ENCODE results near the gene ADGRG3. TPM values are rescaled to one million over a fixed set of nuclear protein-coding genes. Genes with fewer than 3 reads are reported as not detected.

The ADGRG3 gene
- total and polyA plus RNA-seq, 2 of the 8 experiments (the other 6 are each of a cell fraction or from before 2014, with no cell fraction given) = 0.28 to 0.98 TPM

DNA sequence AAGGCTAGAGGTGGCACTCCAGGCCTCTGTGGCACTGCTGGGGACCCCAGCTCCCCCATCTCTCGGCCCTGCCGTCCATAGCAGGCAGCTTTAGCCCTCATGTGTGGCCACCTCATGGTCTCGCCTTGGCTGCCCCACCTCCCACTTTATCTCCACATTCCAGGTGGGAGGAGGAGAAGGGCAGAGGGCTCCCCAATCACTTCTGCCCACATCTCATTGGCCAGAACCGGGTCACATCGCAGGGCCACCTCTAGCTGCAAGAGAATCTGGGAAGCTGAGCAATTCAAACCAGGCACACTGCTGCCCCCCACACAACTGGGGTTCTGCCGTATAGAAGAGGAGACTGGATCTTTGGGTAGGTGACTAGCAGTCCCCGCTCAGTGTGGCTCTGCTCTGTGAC is 28.1 kb downstream of the ADGRG3 start (continued):
- TF ChIP-seq, protein P1, sequence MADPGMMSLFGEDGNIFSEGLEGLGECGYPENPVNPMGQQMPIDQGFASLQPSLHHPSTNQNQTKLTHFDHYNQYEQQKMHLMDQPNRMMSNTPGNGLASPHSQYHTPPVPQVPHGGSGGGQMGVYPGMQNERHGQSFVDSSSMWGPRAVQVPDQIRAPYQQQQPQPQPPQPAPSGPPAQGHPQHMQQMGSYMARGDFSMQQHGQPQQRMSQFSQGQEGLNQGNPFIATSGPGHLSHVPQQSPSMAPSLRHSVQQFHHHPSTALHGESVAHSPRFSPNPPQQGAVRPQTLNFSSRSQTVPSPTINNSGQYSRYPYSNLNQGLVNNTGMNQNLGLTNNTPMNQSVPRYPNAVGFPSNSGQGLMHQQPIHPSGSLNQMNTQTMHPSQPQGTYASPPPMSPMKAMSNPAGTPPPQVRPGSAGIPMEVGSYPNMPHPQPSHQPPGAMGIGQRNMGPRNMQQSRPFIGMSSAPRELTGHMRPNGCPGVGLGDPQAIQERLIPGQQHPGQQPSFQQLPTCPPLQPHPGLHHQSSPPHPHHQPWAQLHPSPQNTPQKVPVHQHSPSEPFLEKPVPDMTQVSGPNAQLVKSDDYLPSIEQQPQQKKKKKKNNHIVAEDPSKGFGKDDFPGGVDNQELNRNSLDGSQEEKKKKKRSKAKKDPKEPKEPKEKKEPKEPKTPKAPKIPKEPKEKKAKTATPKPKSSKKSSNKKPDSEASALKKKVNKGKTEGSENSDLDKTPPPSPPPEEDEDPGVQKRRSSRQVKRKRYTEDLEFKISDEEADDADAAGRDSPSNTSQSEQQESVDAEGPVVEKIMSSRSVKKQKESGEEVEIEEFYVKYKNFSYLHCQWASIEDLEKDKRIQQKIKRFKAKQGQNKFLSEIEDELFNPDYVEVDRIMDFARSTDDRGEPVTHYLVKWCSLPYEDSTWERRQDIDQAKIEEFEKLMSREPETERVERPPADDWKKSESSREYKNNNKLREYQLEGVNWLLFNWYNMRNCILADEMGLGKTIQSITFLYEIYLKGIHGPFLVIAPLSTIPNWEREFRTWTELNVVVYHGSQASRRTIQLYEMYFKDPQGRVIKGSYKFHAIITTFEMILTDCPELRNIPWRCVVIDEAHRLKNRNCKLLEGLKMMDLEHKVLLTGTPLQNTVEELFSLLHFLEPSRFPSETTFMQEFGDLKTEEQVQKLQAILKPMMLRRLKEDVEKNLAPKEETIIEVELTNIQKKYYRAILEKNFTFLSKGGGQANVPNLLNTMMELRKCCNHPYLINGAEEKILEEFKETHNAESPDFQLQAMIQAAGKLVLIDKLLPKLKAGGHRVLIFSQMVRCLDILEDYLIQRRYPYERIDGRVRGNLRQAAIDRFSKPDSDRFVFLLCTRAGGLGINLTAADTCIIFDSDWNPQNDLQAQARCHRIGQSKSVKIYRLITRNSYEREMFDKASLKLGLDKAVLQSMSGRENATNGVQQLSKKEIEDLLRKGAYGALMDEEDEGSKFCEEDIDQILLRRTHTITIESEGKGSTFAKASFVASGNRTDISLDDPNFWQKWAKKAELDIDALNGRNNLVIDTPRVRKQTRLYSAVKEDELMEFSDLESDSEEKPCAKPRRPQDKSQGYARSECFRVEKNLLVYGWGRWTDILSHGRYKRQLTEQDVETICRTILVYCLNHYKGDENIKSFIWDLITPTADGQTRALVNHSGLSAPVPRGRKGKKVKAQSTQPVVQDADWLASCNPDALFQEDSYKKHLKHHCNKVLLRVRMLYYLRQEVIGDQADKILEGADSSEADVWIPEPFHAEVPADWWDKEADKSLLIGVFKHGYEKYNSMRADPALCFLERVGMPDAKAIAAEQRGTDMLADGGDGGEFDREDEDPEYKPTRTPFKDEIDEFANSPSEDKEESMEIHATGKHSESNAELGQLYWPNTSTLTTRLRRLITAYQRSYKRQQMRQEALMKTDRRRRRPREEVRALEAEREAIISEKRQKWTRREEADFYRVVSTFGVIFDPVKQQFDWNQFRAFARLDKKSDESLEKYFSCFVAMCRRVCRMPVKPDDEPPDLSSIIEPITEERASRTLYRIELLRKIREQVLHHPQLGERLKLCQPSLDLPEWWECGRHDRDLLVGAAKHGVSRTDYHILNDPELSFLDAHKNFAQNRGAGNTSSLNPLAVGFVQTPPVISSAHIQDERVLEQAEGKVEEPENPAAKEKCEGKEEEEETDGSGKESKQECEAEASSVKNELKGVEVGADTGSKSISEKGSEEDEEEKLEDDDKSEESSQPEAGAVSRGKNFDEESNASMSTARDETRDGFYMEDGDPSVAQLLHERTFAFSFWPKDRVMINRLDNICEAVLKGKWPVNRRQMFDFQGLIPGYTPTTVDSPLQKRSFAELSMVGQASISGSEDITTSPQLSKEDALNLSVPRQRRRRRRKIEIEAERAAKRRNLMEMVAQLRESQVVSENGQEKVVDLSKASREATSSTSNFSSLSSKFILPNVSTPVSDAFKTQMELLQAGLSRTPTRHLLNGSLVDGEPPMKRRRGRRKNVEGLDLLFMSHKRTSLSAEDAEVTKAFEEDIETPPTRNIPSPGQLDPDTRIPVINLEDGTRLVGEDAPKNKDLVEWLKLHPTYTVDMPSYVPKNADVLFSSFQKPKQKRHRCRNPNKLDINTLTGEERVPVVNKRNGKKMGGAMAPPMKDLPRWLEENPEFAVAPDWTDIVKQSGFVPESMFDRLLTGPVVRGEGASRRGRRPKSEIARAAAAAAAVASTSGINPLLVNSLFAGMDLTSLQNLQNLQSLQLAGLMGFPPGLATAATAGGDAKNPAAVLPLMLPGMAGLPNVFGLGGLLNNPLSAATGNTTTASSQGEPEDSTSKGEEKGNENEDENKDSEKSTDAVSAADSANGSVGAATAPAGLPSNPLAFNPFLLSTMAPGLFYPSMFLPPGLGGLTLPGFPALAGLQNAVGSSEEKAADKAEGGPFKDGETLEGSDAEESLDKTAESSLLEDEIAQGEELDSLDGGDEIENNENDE (IDR thresholded peaks at IDR 0.05; ENCODE audit: insufficient replicate concordance, low read length) = no peak
- TF ChIP-seq TBP (IDR thresholded peaks at IDR 0.05; ENCODE audit: low read depth, low read length) (no peak), SAP30 (IDR thresholded peaks at IDR 0.05; ENCODE audit: insufficient read depth, insufficient replicate concordance, low read length) (no peak), CHD2 (IDR thresholded peaks at IDR 0.05; ENCODE audit: low read length) (no peak), EZH2 (IDR thresholded peaks at IDR 0.05; ENCODE audit: low read depth, low read length, severe bottlenecking) (no peak), KDM4A (IDR thresholded peaks at IDR 0.05; ENCODE audit: low read depth, low read length, severe bottlenecking) (no peak), POLR2AphosphoS5 (IDR thresholded peaks at IDR 0.05; ENCODE audit: low read depth, low read length) (no peak), YY1 (IDR thresholded peaks at IDR 0.05; ENCODE audit: low read depth, low read length) (no peak), CEBPB (IDR thresholded peaks at IDR 0.05; ENCODE audit: low read depth, low read length) (no peak), CBX5 (IDR thresholded peaks at IDR 0.05; ENCODE audit: low read depth, low read length) (no peak)
